H1 (cell line): ENCODE results near the gene FAM120B. TPM values are rescaled to one million over a fixed set of nuclear protein-coding genes. Genes with fewer than 3 reads are reported as not detected.

ENCODE experiments used
- CTCF ChIP-seq, 3 experiments: IDR thresholded peaks; 1 replicate in 2 of 3; 2 replicates in 1 of 3; pipeline versions ENCODE4 v1.5.1 to v1.6.1; 2011; ENCODE audit warnings: low read length in 3 of 3, mild to moderate bottlenecking in 3 of 3, inconsistent platforms in 2 of 3, low read depth in 1 of 3, moderate library complexity in 1 of 3; ENCODE audit not compliant: insufficient read depth in 1 of 3; ENCODE audit errors: control extremely low read depth in 1 of 3
- polyA plus RNA-seq, 7 experiments: library from polyadenylated mRNA; depleted of rRNA in 3 of 7; stranded (reverse) in 5 of 7; unstranded in 2 of 7; fragments of >200 nt in 5 of 7; fragments of 200-250 nt in 2 of 7; gene quantifications; 1 replicate in 5 of 7; 2 replicates in 1 of 7; 4 replicates in 1 of 7; pipeline versions ENCODE4 v1.2.1 to v1.2.3, GENCODE V29; 2011 to 2013; ENCODE audit warnings: missing spikeins in 2 of 7, mixed read lengths in 2 of 7
- total RNA-seq: library from RNA; stranded (reverse); fragmentation: NEBNext Ultra II Directional; extraction: Animal tissue kit (Norgen Biotek cat#: 25700); gene quantifications from 2 replicates; pipeline ENCODE4 v1.2.1, GENCODE V29; 2021

FAM120B gene
- total and polyA plus RNA-seq, 2 of the 8 experiments (the other 6 are each of a cell fraction or from before 2014, with no cell fraction given) = 5.1 to 12.5 TPM

- no peak for TF ChIP-seq CTCF (IDR thresholded peaks at IDR 0.05; ENCODE audit: control extremely low read depth in 1 of 3, insufficient read depth in 1 of 3, low read depth in 1 of 3, low read length in 3 of 3)
Observed at GRCh38 chr6:170451762-170452651, 145.4 kb downstream of the FAM120B start (continued).
